ENCODE results near the gene NR2C2AP. TPM values are rescaled to one million over a fixed set of nuclear protein-coding genes. Genes with fewer than 3 reads are reported as not detected.

Gene NR2C2AP
- total and polyA plus RNA-seq, 2 of the 4 experiments (the other 2 are of a cell fraction): 5.4 to 9.0 TPM

- intact Hi-C loops (cut with micrococcal nuclease) (no loop called here), in situ Hi-C loops (cut with MboI; ENCODE audit: low sequenced_read_pairs) (no loop called here), dilution Hi-C loops (cut with HindIII; ENCODE audit: low sequenced_read_pairs, unreplicated experiment) (no loop called here)
- H3K4ac ChIP-seq (ENCODE audit: low read depth, low read length): no peak overlapping the region
- H3K4me2 ChIP-seq (ENCODE audit: low read depth, low read length): no peak overlapping the region
- no peaks in the 10 kb centered on the region for H3K9me3 ChIP-seq (ENCODE audit: control insufficient read depth, insufficient read depth, low read length)
- no peak overlapping the region for H2BK120ac ChIP-seq (ENCODE audit: low read depth, low read length)
- H3K9ac ChIP-seq (ENCODE audit: low read depth, low read length): no peak overlapping the region
- no peak overlapping the region for H2BK20ac ChIP-seq (ENCODE audit: low read depth, low read length)
- H2AK9ac ChIP-seq (replicated peaks; ENCODE audit: low read depth, low read length, poor library complexity): no peak overlapping the region
- WGBS, 2 experiments (ENCODE audit: extremely low coverage in 2 of 2, insufficient read length in 1 of 2): no CpG with 5 or more reads among the region's 1 CpG
- H3K36me3 ChIP-seq (ENCODE audit: control insufficient read depth, insufficient read depth, low read length): no peaks in the 10 kb centered on the region
- no peak overlapping the region for H3K4me3 ChIP-seq (ENCODE audit: insufficient read depth, low read depth, low read length)
- BruUV-seq (replicated peaks): no TSS peak
- no peak overlapping the region for H3K56ac ChIP-seq (ENCODE audit: extremely low read depth, insufficient read depth, low read length)
- no peak overlapping the region for H4K91ac ChIP-seq (ENCODE audit: insufficient read depth, low read depth, low read length)
- no peak for DNase-seq
- ChIA-PET CTCF (no interaction called here), POLR2A (ENCODE audit: unreplicated experiment) (no interaction called here)
- H2AFZ ChIP-seq (replicated peaks; ENCODE audit: low read length, poor library complexity): no peak overlapping the region
- no peak overlapping the region for H3K14ac ChIP-seq (replicated peaks; ENCODE audit: low read depth, low read length)
- no peak overlapping the region for H3K23ac ChIP-seq (ENCODE audit: low read depth, low read length)
- H4K20me1 ChIP-seq (ENCODE audit: insufficient read depth, low read length): no peaks in the 10 kb centered on the region
- TF ChIP-seq ELK1 (IDR thresholded peaks at IDR 0.05; ENCODE audit: borderline replicate concordance, low read depth, low read length) (no peak), MXI1 (IDR thresholded peaks at IDR 0.05; ENCODE audit: borderline replicate concordance, low read depth, low read length) (no peak), POLR2A (IDR thresholded peaks at IDR 0.05; ENCODE audit: low read depth, low read length) (no peak), MAFK (IDR thresholded peaks at IDR 0.05; ENCODE audit: low read depth, low read length) (no peak), RAD21 (IDR thresholded peaks at IDR 0.05; ENCODE audit: low read length) (no peak), RFX5 (IDR thresholded peaks at IDR 0.05; ENCODE audit: low read depth, low read length) (no peak), FOS (IDR thresholded peaks at IDR 0.05; ENCODE audit: low read depth, low read length) (no peak), SMC3 (IDR thresholded peaks at IDR 0.05; ENCODE audit: low read depth, low read length) (no peak), CHD1 (IDR thresholded peaks at IDR 0.05; ENCODE audit: low read depth, low read length) (no peak), CEBPB (IDR thresholded peaks at IDR 0.05; ENCODE audit: low read depth, low read length) (no peak), CTCF (conservative IDR thresholded peaks at IDR 0.05; ENCODE audit: low read depth, low read length) (no peak), USF2 (IDR thresholded peaks at IDR 0.05; ENCODE audit: low read depth, low read length) (no peak), NFE2L2 (IDR thresholded peaks at IDR 0.05; ENCODE audit: low read depth, low read length) (no peak), RCOR1 (IDR thresholded peaks at IDR 0.05; ENCODE audit: insufficient replicate concordance, low read length) (no peak), MAZ (IDR thresholded peaks at IDR 0.05; ENCODE audit: borderline replicate concordance, low read depth, low read length) (no peak)
- H4K5ac ChIP-seq (ENCODE audit: low read depth, low read length): no peak overlapping the region
- no peak for ATAC-seq (ENCODE audit: low read depth)
- no peaks in the 10 kb centered on the region for H3K27me3 ChIP-seq (ENCODE audit: control insufficient read depth, insufficient read depth, low read length)
- H4K8ac ChIP-seq (ENCODE audit: low read depth in 2 of 2, low read length in 2 of 2): no peak overlapping the region
- H2BK5ac ChIP-seq (ENCODE audit: low read depth, low read length, poor library complexity, severe bottlenecking): no peak overlapping the region
- peaks cover 1% of the 10 kb centered on the region; the same call in 1 of the 2 replicates for H3K4me1 ChIP-seq (ENCODE audit: control insufficient read depth, insufficient read depth, low read length)
- H2BK15ac ChIP-seq (ENCODE audit: low read depth, low read length): no peak overlapping the region
- no peaks in the 10 kb centered on the region for H3K9me1 ChIP-seq (ENCODE audit: insufficient read depth, low read length)
- H3K18ac ChIP-seq (ENCODE audit: low read depth, low read length): no peak overlapping the region
- H2AK5ac ChIP-seq (ENCODE audit: low read depth, low read length): no peak overlapping the region
- no peak overlapping the region for H3K27ac ChIP-seq (ENCODE audit: insufficient read depth, low read length)
- no peaks in the 10 kb centered on the region for H3K79me1 ChIP-seq (ENCODE audit: low read depth in 1 of 2, low read length in 2 of 2)
These were observed 37.8 kb downstream of the NR2C2AP start for GRCh38 chr19:19165396-19165795.

Measured in IMR-90 (cell line).